GM18951 (cell line): ENCODE data around the gene RNU2-63P.
"Not testable (repeated sequence)": the region's sequence is repeated elsewhere in the genome, so short reads cannot be mapped to it uniquely, and the experiment has no call there.

Experiments
- in situ Hi-C: fragments of 300-500 bp; cut with MboI; formaldehyde crosslinking; loops from one replicate; pipeline ENCODE4 v1.12.0; 2022; ENCODE audit warnings: low sequenced_read_pairs, mixed read lengths, inconsistent platforms; ENCODE audit not compliant: unreplicated experiment

The RNU2-63P gene

GRCh38 chr2:87981182-87981581 lies 35.2 kb downstream of the RNU2-63P start:
- in situ Hi-C loops = loop anchor here (25.0 kb wide), 1 partner anchor 1069 kb away; no protein-coding TSS in a partner anchor

GRCh38 chr2:87972385-87972784 lies 44.0 kb downstream of the RNU2-63P start:
- in situ Hi-C loops = not testable (repeated sequence)
